BJ (cell line): ENCODE data around the gene RBBP7. TPM values are rescaled to one million over a fixed set of nuclear protein-coding genes. Genes with fewer than 3 reads are reported as not detected.

Source experiments
- CTCF ChIA-PET: fragments of 350-600 bp; formaldehyde crosslinking; extraction: SDS; loops from one replicate; lab custom pipeline; 2021; ENCODE audit warnings: antibody characterized with exemption, inconsistent platforms; lab: Yijun Ruan, JAX
- POLR2A ChIA-PET: fragments of 300-600 bp; sonication (Branson Sonifier 250); formaldehyde crosslinking; extraction: SDS; loops from one replicate; lab custom pipeline; 2021; ENCODE audit warnings: antibody characterized with exemption; lab: Charles Lee
- DNase-seq: peaks from one replicate; pipeline ENCODE4 v3.0.0-alpha.2; 2011; ENCODE audit warnings: low read depth
- H3K27me3 ChIP-seq: 2 replicates; pipeline ENCODE4 v1.6.0; 2011; ENCODE audit warnings: low read length; ENCODE audit not compliant: control insufficient read depth, insufficient read depth
- H3K36me3 ChIP-seq: 2 replicates; pipeline ENCODE4 v1.5.1; 2011; ENCODE audit warnings: low read length; ENCODE audit not compliant: control insufficient read depth, insufficient read depth
- H3K4me3 ChIP-seq: 2 replicates; pipeline ENCODE4 v1.5.1; 2011; ENCODE audit warnings: low read depth, mild to moderate bottlenecking, control low read depth, low read length
- polyA plus RNA-seq: library from polyadenylated mRNA; depleted of rRNA; stranded (reverse); fragments of >200 nt; gene quantifications from 2 replicates; pipeline ENCODE4 v1.2.3, GENCODE V29; 2011
- TF ChIP-seq, protein P1 (sequence below): IDR thresholded peaks from 2 replicates; pipeline ENCODE4 v1.5.1; 2011; ENCODE audit warnings: low read depth, mild to moderate bottlenecking, control low read depth, inconsistent platforms, low read length, moderate library complexity; ENCODE audit not compliant: insufficient read depth

The RBBP7 gene
- polyA plus RNA-seq, 1 experiment = 123 TPM

DNA sequence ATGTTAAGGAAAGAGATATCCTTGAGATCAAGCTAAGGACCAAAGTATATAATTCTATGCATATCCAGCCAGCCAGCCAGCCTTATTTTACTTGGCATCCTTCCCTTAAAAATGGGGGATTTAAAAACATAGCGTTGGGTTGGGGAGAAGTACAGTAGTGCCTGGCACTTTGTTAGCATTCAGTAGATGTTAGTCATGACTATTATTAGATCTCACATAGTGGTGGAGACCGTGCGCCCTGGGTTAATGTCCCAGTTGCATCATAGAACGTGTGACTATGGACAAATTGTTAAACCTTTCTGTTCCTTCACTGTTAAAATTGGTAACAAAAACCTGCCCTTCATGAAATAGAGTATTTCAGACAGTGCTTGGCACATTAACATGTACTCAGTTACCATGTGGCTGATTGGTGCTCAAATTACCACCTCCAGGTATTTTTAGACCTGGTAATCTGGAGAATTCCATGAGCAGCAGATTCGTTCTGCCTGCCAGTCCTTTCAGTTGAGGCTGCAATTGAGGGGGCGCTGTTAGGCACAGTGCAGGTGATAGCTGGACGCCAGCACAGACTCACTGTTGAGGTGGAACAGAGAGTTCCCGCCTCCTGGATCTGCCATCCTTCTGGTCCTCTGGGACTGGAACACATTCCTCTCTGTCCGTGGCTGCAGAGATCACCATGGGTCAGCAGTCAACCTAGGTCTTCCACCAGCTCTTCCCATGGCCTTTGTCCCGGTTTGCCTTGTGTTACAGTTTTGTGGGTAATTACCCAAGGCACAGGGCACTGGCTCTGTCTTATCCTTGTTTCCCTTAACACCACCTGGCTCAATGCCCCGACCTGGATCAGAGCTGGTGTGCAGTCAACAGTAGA lies 31.7 kb downstream of the RBBP7 start:
- Histone ChIP-seq H3K4me3 (no peak overlapping the region), H3K36me3 (no peaks in the 10 kb centered on the region; the same call in 1 of the 2 replicates), H3K27me3 (no peaks in the 10 kb centered on the region)
- POLR2A ChIA-PET = no interaction called here
- DNase-seq = peak; percentile 30
- TF ChIP-seq, protein P1, sequence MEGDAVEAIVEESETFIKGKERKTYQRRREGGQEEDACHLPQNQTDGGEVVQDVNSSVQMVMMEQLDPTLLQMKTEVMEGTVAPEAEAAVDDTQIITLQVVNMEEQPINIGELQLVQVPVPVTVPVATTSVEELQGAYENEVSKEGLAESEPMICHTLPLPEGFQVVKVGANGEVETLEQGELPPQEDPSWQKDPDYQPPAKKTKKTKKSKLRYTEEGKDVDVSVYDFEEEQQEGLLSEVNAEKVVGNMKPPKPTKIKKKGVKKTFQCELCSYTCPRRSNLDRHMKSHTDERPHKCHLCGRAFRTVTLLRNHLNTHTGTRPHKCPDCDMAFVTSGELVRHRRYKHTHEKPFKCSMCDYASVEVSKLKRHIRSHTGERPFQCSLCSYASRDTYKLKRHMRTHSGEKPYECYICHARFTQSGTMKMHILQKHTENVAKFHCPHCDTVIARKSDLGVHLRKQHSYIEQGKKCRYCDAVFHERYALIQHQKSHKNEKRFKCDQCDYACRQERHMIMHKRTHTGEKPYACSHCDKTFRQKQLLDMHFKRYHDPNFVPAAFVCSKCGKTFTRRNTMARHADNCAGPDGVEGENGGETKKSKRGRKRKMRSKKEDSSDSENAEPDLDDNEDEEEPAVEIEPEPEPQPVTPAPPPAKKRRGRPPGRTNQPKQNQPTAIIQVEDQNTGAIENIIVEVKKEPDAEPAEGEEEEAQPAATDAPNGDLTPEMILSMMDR = no peak
- CTCF ChIA-PET = interaction anchor here (0.7 to 1.6 kb wide), 2 partner anchors 13 to 45 kb away, joined by 3 to 4 read pairs; no protein-coding TSS in a partner anchor

DNA sequence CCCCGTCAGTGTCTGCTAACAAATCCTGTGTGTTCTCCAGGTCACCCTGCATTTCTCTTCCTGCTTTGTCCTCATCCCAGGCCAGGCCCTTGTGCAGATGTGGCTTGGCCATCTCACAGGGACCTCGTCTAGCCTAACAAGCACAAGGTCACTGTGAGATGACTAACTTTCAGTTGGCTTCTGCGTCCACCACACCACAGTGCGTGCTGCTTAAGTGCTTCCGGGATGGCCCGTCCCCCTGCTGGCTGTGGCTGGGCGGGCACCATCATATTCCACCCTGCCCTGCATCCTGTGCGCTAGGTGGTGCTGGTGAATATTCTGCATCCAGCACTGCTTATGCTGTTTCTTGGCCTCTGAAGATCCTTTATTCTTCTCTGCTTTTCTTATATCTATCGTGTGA lies 33.8 kb downstream of the RBBP7 start:
- ChIA-PET POLR2A (no interaction called here), CTCF (no interaction called here)
- TF ChIP-seq, protein P1 = peak; percentile 21; the same call in 1 of the 2 replicates
- Histone ChIP-seq H3K27me3 (no peaks in the 10 kb centered on the region), H3K4me3 (no peak overlapping the region), H3K36me3 (no peaks in the 10 kb centered on the region; the same call in 1 of the 2 replicates)
- no peak for DNase-seq

DNA sequence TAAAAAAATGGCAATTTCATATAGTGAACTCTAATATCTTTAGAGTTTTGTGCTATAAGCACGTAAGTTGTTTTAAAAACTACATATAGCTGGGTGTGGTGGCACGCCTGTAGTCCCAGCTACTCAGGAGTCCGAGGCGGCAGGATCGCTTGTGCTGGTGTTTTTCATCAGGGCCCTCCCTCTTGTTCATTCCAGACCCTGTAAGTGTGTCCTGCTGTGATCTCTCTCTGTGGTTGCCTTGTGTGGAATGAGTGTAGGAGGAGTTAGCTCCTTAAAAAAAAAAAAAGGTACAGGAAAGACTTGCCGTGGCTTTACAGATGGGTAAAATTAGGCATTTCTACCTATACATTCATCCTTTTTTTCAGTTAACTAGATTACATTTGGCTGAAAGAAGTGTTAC lies 35.4 kb downstream of the RBBP7 start:
- POLR2A ChIA-PET = no interaction called here

DNA sequence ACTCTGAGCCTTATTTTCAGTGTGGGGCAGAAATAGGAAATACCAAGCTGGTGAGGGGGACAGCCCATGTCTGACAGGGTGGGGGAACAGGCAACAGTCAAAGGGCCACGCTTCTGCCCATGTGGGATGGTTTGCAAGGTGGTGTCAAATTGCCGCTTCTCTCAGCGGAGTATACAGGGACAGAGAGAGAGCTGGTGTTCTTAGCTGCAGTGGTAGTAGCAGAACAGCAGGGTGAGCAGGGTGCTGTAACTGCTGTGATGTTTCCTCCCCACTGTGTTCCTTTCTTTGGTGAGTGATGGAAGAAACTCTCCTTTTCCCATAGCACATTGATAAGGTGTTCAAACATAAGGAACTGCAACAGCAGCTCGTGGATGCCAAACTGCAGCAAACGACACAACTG lies 37.9 kb downstream of the RBBP7 start:
- Histone ChIP-seq H3K4me3 (no peak overlapping the region), H3K36me3 (no peaks in the 10 kb centered on the region; the same call in 1 of the 2 replicates), H3K27me3 (no peaks in the 10 kb centered on the region)
- ChIA-PET CTCF (interaction anchor here (1.4 kb wide), 2 partner anchors 214 to 216 kb away, joined by 3 to 5 read pairs; no protein-coding TSS in a partner anchor), POLR2A (no interaction called here)
- TF ChIP-seq, protein P1 = no peak
- no peak for DNase-seq

More for the DNA sequence above, 35.4 kb downstream of the RBBP7 start:
- H3K27me3 ChIP-seq = no peaks in the 10 kb centered on the region
- H3K36me3 ChIP-seq = no peaks in the 10 kb centered on the region; the same call in 1 of the 2 replicates
- H3K4me3 ChIP-seq = no peak overlapping the region
- TF ChIP-seq, protein P1 = no peak
- CTCF ChIA-PET = interaction anchor here (1.7 kb wide), 1 partner anchor 8 kb away, joined by 7 read pairs; no protein-coding TSS in a partner anchor
- no peak for DNase-seq
